OCI-LY7 (cell line): ENCODE results near the gene CEP72.

ENCODE experiments used
- EZH2phosphoT487 ChIP-seq: fragments of 200-600 bp; sonication (generic); IDR thresholded peaks from 2 replicates; pipeline ENCODE4 v1.6.1; 2018; ENCODE audit warnings: low read depth, borderline replicate concordance, mild to moderate bottlenecking, mixed run types, antibody characterized with exemption, low read length, moderate library complexity, mixed read lengths
- TF ChIP-seq, protein P1 (sequence below): fragments of 200-600 bp; sonication (generic); conservative IDR thresholded peaks from 2 replicates; pipeline ENCODE4 v1.5.1; 2014; ENCODE audit warnings: mild to moderate bottlenecking, antibody characterized with exemption, low read length, moderate library complexity, mixed read lengths

DNA sequence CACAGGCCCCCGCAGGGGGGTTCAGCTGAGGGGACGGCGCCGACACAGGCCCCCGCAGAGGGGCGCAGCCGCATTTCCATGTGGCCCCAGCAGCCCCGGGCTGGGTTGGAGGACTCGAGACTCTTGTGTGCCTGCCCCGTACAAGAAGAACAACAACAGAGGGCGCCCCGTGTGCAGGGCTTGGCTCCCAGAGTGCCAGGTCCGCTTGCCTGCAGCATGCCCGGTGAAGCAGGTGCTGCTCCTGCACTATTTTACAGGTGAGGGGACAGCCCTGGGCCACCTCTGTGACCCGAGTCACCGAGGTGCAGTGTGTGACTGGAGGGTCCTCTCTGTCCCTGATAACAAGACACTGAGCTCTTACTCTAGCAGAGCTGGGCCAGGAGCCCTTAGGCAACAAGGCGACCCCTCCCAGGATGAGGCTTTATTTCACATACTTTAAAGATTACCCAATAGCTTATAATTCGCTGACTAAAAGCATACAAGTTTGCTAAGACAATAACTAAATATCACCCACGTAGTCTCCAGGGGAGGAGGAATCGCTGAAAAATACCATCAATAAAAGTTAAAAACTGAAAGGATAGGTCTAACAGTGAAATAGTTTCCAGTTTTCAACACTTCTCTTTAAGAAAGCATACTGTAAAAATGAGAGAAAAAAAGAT, 46.2 kb upstream of the CEP72 start:
- TF ChIP-seq, protein P1, sequence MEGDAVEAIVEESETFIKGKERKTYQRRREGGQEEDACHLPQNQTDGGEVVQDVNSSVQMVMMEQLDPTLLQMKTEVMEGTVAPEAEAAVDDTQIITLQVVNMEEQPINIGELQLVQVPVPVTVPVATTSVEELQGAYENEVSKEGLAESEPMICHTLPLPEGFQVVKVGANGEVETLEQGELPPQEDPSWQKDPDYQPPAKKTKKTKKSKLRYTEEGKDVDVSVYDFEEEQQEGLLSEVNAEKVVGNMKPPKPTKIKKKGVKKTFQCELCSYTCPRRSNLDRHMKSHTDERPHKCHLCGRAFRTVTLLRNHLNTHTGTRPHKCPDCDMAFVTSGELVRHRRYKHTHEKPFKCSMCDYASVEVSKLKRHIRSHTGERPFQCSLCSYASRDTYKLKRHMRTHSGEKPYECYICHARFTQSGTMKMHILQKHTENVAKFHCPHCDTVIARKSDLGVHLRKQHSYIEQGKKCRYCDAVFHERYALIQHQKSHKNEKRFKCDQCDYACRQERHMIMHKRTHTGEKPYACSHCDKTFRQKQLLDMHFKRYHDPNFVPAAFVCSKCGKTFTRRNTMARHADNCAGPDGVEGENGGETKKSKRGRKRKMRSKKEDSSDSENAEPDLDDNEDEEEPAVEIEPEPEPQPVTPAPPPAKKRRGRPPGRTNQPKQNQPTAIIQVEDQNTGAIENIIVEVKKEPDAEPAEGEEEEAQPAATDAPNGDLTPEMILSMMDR = no peak
- no peak for TF ChIP-seq EZH2phosphoT487
